ENCODE data around the gene TEC.
A peak's percentile ranks its signal among the peaks of the same experiment; 100 is the strongest.
"Not testable (repeated sequence)": the region's sequence is repeated elsewhere in the genome, so short reads cannot be mapped to it uniquely, and the experiment has no call there.

TEC gene

DNA sequence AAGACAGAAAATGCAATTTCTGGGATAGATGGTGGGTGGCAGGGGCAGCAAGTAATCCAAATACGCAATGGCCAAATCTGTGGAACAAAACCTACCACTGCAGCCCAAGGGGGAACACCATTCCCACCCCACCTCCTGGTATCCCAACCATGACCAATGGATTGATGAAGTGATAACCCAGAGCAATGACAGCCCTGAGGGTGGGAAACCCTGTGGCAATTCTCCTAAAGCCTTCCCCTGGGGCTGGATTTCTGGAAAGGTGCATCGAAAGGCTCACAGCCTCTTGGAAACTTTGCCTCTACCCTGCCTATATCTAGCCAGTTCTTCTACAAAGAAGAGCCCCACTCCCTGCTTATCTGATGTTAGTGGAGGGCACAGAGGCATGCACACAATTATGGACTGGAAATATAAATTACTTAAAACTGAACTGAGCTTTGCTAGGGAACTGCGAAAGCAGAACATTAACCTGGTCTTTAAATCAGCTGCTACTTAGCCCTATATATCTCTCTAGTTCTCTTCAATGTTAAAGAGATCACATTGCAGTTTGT lies 75.6 kb downstream of the TEC start:
- DNase-seq = peak; percentile 61

- DNase-seq = no peak
These were observed 76.4 kb downstream of the TEC start for GRCh38 chr4:48193096-48193836.

DNA sequence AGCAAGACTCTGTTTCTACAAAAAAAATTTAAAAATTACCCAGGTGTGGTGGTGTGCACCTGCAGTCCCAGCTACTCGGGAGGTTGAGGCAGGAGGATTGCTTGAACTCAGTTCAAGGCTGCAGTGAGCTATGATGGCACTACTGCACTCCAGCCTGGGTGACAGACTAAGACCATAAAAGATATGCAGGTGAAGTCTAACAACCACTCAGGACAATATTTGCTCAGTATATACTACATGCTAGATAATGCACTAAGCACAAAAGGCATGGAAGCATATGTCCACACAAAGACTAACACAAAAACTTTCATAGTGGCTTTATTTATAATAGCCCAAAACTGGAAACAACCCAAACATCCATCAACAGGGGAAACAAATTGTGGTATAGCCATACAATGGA lies 77.9 kb downstream of the TEC start:
- no peak for DNase-seq

- no peak for DNase-seq
These were observed 78.8 kb downstream of the TEC start for GRCh38 chr4:48190839-48191238.

DNA sequence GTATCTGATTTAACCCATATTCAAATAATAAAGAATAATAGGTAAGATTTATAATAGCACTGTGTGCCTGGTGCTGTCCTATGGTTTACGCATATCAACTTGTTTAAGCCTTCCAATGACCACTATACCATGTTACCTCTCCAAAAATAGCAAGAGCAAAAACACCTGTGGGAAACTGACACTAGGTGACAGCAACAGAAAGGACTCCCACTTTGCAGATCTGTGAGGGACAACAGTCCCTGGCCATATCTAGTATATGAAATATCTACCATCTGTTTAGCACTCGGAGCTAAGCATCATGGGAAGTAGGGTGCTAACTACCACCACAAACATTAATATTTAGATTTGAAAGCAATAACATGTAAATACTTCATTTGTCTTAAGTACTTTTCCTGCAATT lies 79.9 kb downstream of the TEC start:
- DNase-seq = no peak

GRCh38 chr4:48188390-48188789 lies 81.2 kb downstream of the TEC start:
- DNase-seq = no peak

DNA sequence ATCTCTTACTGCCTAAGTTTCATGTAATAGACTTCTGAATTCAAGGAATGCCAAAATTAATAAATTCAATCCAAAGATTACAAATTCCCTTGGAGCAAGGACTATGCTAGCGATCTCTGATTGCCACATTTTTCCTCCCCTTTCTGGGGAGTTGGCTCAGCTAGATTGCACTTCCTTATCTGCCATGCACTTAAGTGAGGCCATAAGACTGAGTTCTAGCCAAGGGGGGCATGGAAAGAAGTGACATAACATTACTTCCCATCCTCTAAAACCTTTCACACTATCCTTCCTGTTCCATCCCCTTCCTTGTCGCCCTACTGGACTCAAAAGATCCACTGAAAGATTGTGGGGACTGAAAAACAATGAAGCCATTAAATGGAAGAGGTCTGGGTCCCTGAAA lies 81.8 kb downstream of the TEC start:
- peak; percentile 71 for DNase-seq

DNA sequence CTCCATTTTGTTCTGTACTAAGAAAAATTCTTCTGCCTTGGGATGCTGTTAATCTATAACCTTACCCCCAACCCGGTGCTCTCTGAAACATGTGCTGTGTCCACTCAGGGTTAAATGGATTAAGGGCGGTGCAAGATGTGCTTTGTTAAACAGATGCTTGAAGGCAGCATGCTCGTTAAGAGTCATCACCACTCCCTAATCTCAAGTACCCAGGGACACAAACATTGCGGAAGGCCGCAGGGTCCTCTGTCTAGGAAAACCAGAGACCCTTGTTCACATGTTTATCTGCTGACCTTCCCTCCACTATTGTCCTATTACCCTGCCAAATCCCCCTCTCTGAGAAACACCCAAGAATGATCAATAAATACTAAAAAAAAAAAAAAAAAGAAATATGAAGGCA lies 82.6 kb downstream of the TEC start:
- DNase-seq = not testable (repeated sequence)

DNA sequence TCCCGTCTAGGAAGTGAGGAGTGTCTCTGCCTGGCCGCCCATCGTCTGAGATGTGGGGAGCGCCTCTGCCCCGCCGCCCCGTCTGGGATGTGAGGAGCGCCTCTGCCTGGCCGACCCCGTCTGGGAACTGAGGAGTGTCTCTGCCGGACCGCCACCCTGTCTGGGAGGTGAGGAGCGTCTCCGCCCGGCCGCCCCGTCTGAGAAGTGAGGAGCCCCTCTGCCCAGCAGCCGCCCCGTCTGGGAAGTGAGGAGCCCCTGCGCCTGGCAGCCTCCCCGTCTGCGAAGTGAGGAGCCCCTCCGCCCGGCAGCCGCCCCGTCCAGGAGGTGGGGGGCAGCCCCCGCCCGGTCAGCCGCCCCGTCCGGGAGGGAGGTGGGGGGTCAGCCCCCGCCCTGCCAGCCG lies 83.2 kb downstream of the TEC start:
- DNase-seq = not testable (repeated sequence)

DNA sequence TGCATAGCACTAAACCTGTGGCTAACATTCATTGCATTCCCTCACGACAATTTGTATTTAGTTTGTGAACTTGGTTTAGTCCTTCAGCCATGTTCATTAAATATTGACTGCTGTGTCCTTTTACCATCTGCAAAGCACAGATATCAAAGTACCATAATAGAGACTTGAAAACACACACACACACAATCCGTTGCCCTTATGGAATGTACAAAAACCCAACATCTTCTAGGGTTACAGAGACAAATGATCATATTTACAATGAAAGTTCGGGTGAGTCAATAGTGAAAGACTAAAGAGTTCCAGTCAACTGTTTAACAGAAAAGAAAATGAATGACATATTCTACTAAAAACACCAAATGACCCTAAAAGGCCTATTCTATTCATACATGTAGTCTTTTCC lies 84.8 kb downstream of the TEC start:
- DNase-seq = no peak

DNA sequence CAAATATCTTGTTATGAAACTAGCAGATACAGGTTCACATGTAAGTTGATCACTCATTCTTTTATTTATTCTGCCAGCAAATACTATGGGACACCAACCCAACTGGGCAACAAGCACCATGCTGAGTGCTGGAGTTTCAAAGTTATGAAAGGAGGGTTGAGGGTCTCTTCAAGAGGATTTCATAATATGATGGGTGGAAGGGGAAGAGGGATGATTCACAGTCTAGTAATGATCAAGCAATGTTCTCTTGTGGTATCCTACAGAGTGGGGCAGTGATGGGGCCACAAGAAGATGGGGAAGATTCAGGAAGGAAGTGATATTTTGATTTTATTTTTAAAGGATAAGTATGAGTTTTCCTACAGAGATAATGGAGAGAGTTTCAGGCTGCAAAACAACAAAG lies 89.4 kb downstream of the TEC start:
- DNase-seq = no peak

DNA sequence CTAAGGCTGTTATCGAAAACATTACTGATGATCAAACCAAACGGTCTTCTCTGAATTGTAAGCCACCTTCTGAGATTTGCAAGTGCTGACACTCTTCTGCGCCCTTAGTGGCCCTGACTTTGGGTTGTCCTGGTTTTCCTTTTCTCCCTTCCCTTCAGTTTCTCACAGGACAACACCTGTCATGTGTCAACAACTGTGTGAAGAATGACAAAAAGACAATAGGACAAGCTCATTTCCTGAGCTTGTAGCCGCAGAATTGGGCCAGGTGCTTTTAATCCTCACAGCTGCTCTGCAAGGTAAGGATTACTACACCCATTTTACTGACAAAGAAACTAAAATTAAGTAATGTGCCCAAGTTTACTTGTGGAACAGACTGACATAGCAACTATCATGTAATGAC lies 90.7 kb downstream of the TEC start:
- DNase-seq = no peak

- DNase-seq = no peak
These were observed 93.8 kb downstream of the TEC start for GRCh38 chr4:48175806-48176205.

DNA sequence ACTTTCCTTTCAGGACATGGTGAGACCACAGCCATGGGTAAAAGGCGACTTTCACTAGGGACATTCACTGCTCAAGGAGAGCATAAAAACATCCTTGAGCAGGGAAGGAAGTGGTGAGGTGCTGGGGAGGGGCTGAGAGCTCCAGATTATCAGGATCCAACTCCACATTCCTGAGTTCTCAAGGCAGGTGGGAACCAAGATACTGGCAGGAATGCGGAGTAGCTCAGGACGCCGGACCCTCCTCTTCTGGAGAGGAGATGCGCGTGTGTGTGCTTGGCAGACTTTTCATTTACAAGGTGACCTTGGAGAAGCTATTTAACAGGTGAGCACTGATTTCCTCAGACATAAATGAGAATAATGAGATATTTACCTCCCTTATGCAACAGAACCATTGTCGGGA lies 94.3 kb downstream of the TEC start:
- no peak for DNase-seq

GRCh38 chr4:48173056-48173991 lies 96.3 kb downstream of the TEC start:
- peak; percentile 88 for DNase-seq

DNA sequence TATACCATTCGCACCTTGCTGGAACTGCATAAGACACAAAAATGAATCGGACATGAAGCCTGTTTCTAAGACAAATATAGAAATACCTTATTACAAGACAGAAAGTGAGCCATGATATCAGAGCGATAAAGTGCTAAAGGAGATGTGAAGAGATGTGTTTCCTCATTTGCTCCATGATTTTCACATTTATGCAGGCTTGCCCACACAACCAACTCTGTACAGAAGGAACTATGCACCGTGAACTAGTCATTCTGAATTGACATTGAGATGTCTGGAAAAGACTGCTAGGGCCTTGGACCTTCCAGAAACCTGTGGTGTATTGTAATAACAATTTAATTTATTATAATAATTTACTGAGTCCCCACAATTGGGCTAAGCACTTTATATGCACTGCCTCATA lies 97.0 kb downstream of the TEC start:
- DNase-seq = no peak

DNA sequence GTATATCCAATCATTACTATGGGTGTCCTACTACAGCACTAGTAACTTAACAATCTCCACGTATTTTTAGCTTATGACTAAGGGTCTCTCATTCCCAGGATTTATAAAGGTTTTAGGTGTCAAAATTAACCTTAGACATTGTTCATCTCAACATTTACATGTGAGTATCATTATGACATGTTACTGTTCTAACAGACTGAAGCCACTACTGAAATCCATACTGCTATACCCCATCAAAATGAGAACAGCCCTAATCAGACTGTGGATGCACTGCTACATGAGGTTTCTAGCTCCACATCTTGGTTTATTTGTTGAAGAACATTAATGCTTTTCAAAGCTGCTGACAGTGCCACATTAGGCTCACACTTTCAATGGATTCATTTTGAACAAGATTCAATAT lies 100.0 kb downstream of the TEC start:
- no peak for DNase-seq

DNA sequence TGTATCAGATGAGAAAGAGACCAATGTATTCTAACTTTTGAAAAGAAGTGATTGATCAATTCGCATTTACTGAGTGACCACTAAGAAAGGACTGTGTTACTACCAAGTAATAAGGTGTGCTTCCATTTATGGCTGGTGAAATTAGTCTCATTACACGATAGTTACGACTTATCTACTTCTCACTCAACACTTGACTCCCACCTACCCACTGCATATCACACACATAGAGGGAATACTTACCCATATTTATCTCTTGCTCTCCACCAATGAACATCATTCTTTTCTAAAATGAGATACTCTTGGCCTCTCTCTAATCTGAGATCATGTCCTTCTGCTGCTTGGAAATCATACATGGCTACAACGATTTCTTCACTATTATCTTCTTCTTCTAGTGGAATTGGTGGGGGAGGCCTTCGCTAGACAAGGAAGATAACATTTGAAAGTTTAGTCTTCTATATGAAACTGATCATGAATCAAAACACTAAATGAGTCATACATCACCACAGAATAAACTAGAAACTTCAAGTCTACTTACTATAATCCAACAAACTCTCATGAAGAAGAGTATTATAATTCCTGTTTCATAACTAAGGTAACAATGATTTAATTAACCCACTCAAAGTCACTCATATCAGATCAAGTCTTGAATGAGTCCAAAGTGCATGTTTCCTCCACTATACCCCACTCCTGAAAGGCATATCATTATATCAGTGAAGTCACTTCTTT lies 101.9 kb downstream of the TEC start:
- no peak for DNase-seq

- DNase-seq = not testable (repeated sequence)
These were observed 105.1 kb downstream of the TEC start for GRCh38 chr4:48164561-48164960.

DNA sequence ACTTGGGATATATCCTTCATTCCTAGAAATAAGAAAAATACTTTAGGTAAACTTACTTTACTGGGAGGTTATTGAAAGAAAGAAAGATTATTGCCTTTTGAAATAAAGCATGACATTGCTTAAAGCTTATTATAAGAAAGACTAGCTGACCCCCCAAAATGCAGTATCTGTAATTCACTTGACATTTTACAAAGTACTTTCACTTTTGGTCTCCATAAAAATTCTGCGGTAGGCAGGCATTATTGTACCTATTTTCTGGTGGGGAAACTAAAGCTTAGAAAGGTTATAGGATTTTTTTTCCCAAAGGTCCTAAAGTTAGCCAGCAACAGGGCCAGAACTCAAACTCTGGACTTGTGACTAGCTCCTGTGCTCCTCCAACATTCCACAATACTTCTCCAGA lies 105.9 kb downstream of the TEC start:
- DNase-seq = no peak

DNA sequence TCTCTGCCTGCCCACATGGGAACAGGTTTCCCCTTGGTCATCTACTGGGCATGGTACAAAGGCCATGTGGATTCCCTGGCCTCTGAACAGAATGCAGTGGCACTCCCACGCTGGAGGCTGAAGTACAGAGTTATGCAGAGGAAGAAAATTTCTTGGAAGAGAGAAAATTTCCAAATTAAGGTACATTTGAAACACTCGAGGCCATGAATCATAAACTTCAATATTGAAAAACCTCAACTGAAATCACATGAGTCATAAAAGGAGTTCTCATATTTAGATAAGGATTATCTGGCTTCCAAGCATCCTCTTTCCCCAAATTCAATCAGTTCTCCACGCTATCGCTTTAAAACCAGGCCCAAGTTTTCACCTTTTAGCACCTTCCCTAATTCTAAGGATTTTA lies 107.5 kb downstream of the TEC start:
- no peak for DNase-seq

GRCh38 chr4:48157271-48157670 lies 112.4 kb downstream of the TEC start:
- no peak for DNase-seq

DNA sequence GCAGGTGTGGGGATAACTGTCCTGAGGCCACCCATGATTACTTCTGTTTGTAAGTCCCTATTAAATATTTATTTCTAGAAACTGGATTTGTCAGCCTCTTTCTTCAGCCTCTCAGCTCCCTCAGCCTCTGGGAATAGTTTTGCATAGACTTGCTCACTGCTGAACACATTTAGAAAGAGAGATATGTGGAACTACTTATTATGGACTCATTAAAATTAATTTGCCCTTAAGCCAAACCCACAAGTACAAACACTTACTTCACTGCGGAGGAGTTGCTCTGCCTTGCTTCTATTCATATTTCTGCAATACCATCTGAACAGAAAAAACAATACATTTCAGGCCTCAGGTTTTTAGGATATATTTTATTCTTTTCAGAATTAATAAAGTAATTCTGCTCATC lies 113.2 kb downstream of the TEC start:
- no peak for DNase-seq
